CD4-positive, alpha-beta T cell treated with Interleukin-2 at 100 ng/mL for 4 hours (primary cell): ENCODE measurements around the gene FADD.

Experiments
- DNase-seq: peaks from one replicate; pipeline ENCODE4 v3.0.0-alpha.2; 2020; ENCODE audit warnings: low spot score

FADD gene, protein sequence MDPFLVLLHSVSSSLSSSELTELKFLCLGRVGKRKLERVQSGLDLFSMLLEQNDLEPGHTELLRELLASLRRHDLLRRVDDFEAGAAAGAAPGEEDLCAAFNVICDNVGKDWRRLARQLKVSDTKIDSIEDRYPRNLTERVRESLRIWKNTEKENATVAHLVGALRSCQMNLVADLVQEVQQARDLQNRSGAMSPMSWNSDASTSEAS

GRCh38 chr11:70202920-70203750 lies at the start of gene FADD:
TSS of gene FADD (plus strand) at chr11:70203296. CDS start at chr11:70203460, 164 bp downstream.
- DNase-seq, result peak; percentile 95

GRCh38 chr11:70155386-70155785 lies 47.7 kb upstream of the FADD start:
- no peak for DNase-seq

GRCh38 chr11:70156291-70157037 lies 46.6 kb upstream of the FADD start:
- DNase-seq, result no peak

DNA sequence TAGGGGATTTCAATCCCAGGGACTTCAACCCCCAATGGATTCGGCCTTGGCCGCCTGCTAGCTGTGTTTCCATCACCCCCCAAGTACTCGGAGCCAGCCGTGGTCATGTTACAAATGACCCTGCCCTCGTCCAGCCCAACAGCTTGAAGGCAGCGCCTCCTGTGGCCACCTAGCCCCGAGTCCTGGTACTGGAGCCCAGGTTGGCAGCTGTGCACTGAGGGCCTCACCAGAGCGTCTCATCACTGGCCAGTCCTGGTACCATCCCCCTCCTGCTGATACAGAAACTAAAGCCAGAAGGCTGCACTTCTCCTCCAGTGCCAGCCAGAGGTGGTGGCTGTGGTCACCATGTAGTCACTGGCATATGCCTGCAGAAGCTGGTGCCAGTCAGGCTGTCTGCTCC lies 44.9 kb upstream of the FADD start:
- DNase-seq, result no peak

DNA sequence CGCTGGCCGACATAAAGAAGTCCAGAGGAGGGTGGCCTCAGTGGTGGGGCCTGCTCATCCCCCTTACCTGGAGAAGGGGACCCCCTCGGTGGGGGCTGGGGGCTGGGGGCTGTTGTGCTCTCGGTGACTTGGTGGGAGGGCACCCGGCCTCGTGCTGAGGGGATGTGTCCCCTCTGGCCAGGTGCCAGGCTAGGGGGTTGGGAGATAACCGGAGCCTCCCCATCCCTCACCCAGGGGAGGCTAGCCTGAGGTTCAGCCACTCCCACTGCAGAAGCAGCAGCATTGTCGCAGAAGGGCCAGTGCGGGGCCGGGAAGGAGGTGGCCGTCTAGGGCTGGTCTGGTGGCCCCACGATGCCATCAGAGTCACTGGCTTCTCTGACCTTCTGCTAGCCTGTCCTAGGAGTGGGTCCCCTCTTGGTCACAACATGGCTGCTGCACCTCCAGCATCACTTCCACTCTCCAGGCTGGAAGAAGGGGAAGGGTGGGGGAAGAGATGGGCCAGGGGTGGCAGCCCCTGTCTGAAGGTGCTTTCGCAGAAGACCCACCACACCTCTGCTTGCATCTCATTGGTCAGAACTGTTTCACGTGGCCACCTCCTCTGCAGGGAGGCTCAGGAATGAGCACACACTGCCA lies 44.2 kb upstream of the FADD start:
- no peak for DNase-seq

GRCh38 chr11:70159627-70160570 lies 43.2 kb upstream of the FADD start:
- no peak for DNase-seq

DNA sequence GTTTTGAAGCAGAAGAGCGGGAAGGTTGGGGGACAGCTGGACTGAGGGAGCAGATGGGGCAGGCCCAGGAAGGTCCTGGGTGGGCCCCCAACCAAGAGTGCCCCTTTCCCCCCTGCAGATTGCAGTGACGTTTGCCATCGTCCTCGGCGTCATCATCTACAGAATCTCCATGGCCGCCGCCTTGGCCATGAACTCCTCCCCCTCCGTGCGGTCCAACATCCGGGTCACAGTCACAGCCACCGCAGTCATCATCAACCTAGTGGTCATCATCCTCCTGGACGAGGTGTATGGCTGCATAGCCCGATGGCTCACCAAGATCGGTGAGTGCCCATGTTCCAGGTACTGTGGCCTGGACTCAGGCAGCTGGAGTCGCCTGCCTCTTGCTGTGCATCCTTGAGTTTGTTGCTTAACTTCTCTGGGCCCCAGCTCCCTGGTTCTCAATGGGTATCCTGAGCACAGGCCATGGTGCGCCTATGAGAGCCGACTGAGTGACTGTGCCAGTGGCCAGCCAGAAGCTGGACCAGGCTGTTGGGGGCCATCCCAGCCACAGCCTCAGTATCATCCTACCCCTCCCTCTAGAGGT lies 42.0 kb upstream of the FADD start:
- DNase-seq, result no peak

DNA sequence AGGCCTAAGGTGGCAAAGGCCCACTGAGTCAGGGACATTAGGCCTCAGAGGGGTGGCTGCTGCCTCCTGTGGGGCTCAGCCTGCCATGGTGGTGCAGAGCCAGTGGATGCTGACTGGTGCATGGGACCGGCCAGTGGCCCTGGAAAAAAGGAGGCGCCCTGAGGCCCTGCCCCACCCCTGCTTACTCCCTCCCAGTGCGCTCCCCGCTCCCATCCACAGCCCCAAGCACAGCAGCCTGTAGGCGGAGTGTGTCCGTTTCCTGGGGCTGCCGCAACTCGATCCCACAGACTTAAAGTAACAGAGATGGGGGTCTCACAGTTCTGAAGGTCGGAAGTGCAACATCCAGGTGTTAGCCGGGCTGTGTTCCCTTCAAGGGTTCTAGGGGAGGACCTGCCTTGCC lies 38.4 kb upstream of the FADD start:
- DNase-seq, result no peak

- no peak for DNase-seq
These were observed 36.0 kb upstream of the FADD start for GRCh38 chr11:70167120-70167519.

GRCh38 chr11:70167723-70168404 lies 35.2 kb upstream of the FADD start:
- DNase-seq, result no peak

DNA sequence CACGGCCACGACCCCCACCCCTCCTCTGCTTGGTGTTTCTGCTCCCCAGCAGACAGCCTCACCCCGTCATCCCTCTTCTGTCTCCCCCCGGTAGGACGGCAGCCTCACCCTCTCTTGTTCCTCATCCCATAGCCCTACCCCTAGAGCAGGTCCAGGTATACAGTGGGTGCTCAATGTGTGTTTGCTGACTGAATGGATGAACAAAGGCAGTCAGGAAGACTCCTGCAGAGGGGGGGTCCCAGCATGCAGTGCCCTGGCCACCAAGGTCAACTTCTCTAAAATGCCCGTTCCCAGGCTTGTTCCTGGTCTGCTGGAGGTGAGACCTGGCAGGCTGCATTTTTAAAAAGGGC lies 34.7 kb upstream of the FADD start:
- no peak for DNase-seq

GRCh38 chr11:70169127-70169526 lies 34.0 kb upstream of the FADD start:
- no peak for DNase-seq

DNA sequence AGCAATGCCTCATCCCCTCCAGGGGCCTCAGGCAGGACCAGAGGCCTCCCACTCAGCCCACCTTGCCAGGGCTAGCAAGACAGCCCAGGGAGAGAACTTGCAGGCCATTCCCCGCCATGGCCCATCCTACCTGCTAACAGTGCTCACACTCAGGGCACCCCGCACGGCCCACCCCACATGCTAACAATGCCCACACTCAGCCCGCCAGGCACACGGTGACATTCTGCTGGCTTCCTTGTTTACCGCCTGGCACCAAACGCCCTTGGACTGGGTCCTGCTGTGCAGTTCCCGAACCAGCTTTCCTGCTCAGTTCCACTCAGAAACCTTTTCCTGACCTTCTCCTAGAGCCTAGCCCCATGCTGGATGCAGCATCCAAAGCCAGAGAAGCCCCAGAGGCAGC lies 33.5 kb upstream of the FADD start:
- no peak for DNase-seq

DNA sequence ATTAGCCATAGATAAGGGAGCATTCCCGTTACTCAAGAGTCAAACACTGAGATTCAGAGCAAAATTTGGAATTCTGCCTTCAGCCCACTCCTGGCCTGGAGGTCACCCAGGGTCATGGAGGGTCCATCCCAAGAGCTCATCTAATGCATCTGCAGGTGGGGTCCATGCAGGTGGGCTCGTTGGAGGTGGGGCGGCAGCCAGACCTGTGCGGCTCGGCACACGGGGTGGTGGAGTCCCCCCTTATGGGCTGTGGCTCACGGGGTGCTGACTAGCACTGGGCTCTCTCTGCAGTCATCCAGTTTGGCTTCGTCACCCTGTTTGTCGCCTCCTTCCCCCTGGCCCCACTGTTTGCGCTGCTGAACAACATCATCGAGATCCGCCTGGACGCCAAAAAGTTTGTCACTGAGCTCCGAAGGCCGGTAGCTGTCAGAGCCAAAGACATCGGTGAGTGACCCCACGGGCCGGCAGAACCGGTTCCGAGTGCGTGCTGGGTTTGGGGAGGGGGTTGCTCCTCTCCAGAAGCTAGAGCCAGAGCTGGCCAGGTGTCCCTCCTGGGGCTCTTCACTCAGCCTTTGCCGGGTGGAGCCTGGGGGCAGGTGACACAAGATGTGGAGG lies 32.4 kb upstream of the FADD start:
- no peak for DNase-seq

DNA sequence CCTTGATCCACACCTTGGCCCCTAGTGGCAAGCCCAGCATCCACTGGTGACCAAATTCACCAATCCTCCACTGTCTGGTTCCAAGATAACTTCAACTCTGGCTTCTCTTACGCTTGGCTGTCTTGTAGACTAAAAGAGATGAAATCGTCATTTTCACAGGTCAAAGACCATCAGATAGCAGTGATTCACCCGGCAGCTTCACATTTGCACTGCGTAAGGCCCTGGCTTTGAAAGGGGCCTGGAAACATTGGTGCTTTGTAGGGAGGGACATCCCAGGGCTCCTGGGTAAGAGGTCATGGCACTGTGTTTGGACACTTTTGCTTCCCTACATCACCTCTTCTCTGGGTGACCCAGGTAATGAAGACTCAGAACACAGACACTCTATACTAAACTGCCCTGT lies 30.1 kb upstream of the FADD start:
- no peak for DNase-seq

GRCh38 chr11:70174547-70175235 lies 28.4 kb upstream of the FADD start:
- DNase-seq, result no peak

DNA sequence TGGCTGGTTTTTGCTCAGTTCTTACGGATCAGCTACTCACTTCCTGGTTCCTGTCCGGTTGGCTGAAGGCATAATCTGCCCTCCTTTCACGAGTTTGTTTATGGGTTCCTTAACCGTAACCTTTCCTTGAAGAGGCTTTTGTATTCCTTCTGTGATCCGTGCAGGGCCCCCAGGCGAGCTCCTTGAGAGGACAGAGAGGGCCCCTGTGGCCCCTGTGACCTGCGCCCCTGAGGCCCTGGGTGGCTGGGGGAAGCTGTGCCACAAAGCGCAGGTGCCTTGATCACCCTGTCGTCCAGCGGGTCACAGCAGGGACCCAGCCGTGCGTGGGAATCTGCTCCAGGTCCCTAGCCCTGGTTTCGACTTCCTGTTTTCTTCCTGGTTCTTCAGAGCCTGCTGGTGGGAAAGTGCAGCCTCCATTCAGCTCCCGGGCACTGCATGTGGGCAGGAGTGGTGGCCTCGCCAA lies 27.8 kb upstream of the FADD start:
- DNase-seq, result no peak

DNA sequence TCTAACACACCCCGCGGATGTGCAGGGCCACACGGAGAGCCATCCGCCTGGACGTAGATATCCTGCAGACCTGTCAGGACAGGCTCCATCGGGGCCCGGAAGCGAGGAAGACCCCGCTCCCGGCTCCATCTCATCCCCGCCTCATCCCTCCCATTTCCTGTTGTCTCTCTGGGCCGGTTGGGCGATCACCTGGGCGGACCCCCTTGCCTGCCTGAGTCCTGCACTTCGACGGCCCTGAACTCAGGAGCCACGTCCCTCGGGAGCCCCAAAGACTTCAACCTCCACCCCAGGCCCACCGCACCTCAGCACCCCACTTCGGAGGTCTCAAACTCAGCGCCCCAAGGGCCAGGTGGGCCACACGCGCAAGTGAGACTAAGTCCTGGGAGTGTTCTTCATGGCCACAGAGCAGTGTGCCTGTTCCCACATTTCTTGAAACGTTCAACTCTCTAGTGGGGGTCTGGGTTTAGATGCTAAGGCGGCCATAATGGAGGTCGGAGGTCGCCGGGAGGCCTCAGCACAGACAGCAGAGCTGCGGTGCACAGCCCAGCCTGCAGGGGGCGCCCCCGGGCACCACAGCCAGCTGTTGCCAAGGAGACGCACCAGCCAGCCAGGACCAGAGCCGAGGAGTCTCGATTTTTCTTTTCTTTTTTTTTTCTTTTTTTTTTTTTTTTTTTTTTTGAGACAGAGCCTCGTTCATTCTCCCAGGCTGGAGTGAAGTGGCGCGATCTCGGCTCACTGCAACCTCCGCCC lies 26.0 kb upstream of the FADD start:
- peak; percentile 35 for DNase-seq

- DNase-seq, result no peak
These were observed 22.2 kb upstream of the FADD start for GRCh38 chr11:70180906-70181305.
